GM23338 (cell line): ENCODE data around the gene M1AP. TPM values are rescaled to one million over a fixed set of nuclear protein-coding genes. Genes with fewer than 3 reads are reported as not detected.
A peak's percentile ranks its signal among the peaks of the same experiment; 100 is the strongest.

Experiments
- ATAC-seq: fragments of 200-7000 bp; cut with Tn5 transposase; 3 replicates; pipeline ENCODE4 v1.9.1; 2020
- DNase-seq: peaks from one replicate; pipeline ENCODE4 v3.0.0-alpha.2; 2015; ENCODE audit warnings: low spot score
- H2AFZ ChIP-seq: fragments of 200-600 bp; sonication (generic); 2 replicates; pipeline ENCODE4 v1.8.0; 2016; ENCODE audit warnings: antibody characterized with exemption, mild to moderate bottlenecking, moderate library complexity
- H3F3A ChIP-seq: fragments of 200-600 bp; sonication (generic); replicated peaks from 2 replicates; pipeline ENCODE4 v1.8.0; 2017; ENCODE audit warnings: antibody characterized with exemption, mixed run types, low read depth
- H3K27ac ChIP-seq: fragments of 200-600 bp; sonication (generic); 2 replicates; pipeline ENCODE4 v1.6.1; 2016; ENCODE audit warnings: low read depth
- H3K27me3 ChIP-seq: fragments of 200-600 bp; sonication (generic); 2 replicates; pipeline ENCODE4 v1.8.0; 2016; ENCODE audit warnings: mild to moderate bottlenecking, mixed run types, moderate library complexity; ENCODE audit not compliant: insufficient read depth
- H3K36me3 ChIP-seq: fragments of 200-600 bp; sonication (generic); 2 replicates; pipeline ENCODE4 v1.8.0; 2016; ENCODE audit warnings: mild to moderate bottlenecking; ENCODE audit not compliant: insufficient read depth
- H3K4me1 ChIP-seq: fragments of 200-600 bp; sonication (generic); 2 replicates; pipeline ENCODE4 v1.8.0; 2016; ENCODE audit warnings: mild to moderate bottlenecking, moderate library complexity; ENCODE audit not compliant: insufficient read depth
- H3K4me2 ChIP-seq: fragments of 200-600 bp; sonication (generic); 2 replicates; pipeline ENCODE4 v1.7.1; 2017; ENCODE audit warnings: mixed run types
- H3K4me3 ChIP-seq: fragments of 200-600 bp; sonication (generic); 2 replicates; pipeline ENCODE4 v1.6.1; 2016; ENCODE audit warnings: mixed run types
- H3K79me2 ChIP-seq: fragments of 200-600 bp; sonication (generic); replicated peaks from 2 replicates; pipeline ENCODE4 v1.8.0; 2017; ENCODE audit warnings: mild to moderate bottlenecking; ENCODE audit not compliant: insufficient read depth
- H3K9me2 ChIP-seq: fragments of 200-600 bp; sonication (generic); 2 replicates; pipeline ENCODE4 v1.8.0; 2017; ENCODE audit not compliant: insufficient read depth
- H4K20me1 ChIP-seq: fragments of 200-600 bp; sonication (generic); replicated peaks from 2 replicates; pipeline ENCODE4 v1.8.0; 2017; ENCODE audit warnings: mild to moderate bottlenecking; ENCODE audit not compliant: insufficient read depth
- H3K27ac Mint-ChIP-seq: 2 replicates; pipeline ENCODE4 v1.8.0; 2020; ENCODE audit warnings: inconsistent platforms, mild to moderate bottlenecking, moderate library complexity, mixed read lengths
- H3K27me3 Mint-ChIP-seq: 3 replicates; pipeline ENCODE4 v1.8.0; 2022; ENCODE audit warnings: low read depth, mild to moderate bottlenecking, moderate library complexity, mixed read lengths, inconsistent platforms; ENCODE audit not compliant: insufficient read depth, poor library complexity
- H3K36me3 Mint-ChIP-seq: 3 replicates; pipeline ENCODE4 v1.8.0; 2021; ENCODE audit warnings: low read depth, mild to moderate bottlenecking, inconsistent platforms, moderate library complexity, mixed read lengths
- H3K4me1 Mint-ChIP-seq: 3 replicates; pipeline ENCODE4 v1.8.0; 2020; ENCODE audit warnings: mild to moderate bottlenecking, inconsistent platforms, mixed read lengths
- H3K4me3 Mint-ChIP-seq: 3 replicates; pipeline ENCODE4 v1.8.0; 2021; ENCODE audit warnings: moderate library complexity, mild to moderate bottlenecking, inconsistent platforms, mixed read lengths
- H3K9me3 Mint-ChIP-seq: 3 replicates; pipeline ENCODE4 v1.8.0; 2020; ENCODE audit warnings: moderate library complexity, mild to moderate bottlenecking, inconsistent platforms, mixed read lengths
- EZH2 ChIP-seq: fragments of 200-600 bp; sonication (generic); IDR thresholded peaks from one replicate; pipeline ENCODE4 v1.8.0; 2017; ENCODE audit warnings: antibody characterized with exemption, mild to moderate bottlenecking, low read depth; ENCODE audit not compliant: unreplicated experiment
- ZNF462 ChIP-seq: fragments of 250-450 bp; sonication (Bioruptor Pico); IDR thresholded peaks from 2 replicates; pipeline ENCODE4 v1.5.0; 2020; ENCODE audit warnings: mild to moderate bottlenecking, moderate library complexity
- polyA plus RNA-seq: library from polyadenylated mRNA; unstranded; fragments of >200 nt; fragmentation: Nextera tagmentation; extraction: Ambion mirVana; gene quantifications from 2 replicates; pipeline ENCODE4 v1.2.1, GENCODE V29; 2016
- total RNA-seq: library from RNA; depleted of rRNA; stranded (reverse); fragments of >200 nt; shearing (Covaris generic); gene quantifications from 2 replicates; pipeline ENCODE4 v1.2.3, GENCODE V29; 2014

Gene M1AP
- total and polyA plus RNA-seq, 2 experiments from 2014 or later, result 5.1 to 12.1 TPM

- peak overlapping the region; percentile 57 for H3K4me3 ChIP-seq
- Mint-ChIP-seq H3K9me3 (peaks cover 24% of the 10 kb centered on the region), H3K27ac (no peak overlapping the region), H3K27me3 (peaks cover 94% of the 10 kb centered on the region), H3K4me1 (peaks cover 18% of the 10 kb centered on the region), H3K36me3 (peaks cover 8% of the 10 kb centered on the region), H3K4me3 (peak overlapping the region; percentile 64)
- peaks cover 5% of the 10 kb centered on the region; the same call in 1 of the 2 replicates for H3F3A ChIP-seq
- H2AFZ ChIP-seq, result no peak overlapping the region; the same call in 1 of the 2 replicates
- H3K9me2 ChIP-seq, result peaks cover 7% of the 10 kb centered on the region
- TF ChIP-seq ZNF462 (CRISPR knock-in tag) (no peak), EZH2 (peak; percentile 92)
- no peak overlapping the region for H3K27ac ChIP-seq
- H4K20me1 ChIP-seq, result no peaks in the 10 kb centered on the region; the same call in 1 of the 2 replicates
- H3K4me2 ChIP-seq, result peak overlapping the region; percentile 80
- H3K27me3 ChIP-seq, result peaks cover 100% of the 10 kb centered on the region
- DNase-seq (peak; percentile 44), ATAC-seq (peak; percentile 3; the same call in 2 of the 3 replicates)
- no peaks in the 10 kb centered on the region for H3K79me2 ChIP-seq
- no peaks in the 10 kb centered on the region for H3K36me3 ChIP-seq
- peaks cover 21% of the 10 kb centered on the region; the same call in 1 of the 2 replicates for H3K4me1 ChIP-seq
Measured at GRCh38 chr2:74512744-74513604, 135.2 kb downstream of the M1AP start.
